Mucosa of gallbladder (tissue), 1 donor: ENCODE data around the gene COL6A1. TPM values are rescaled to one million over a fixed set of nuclear protein-coding genes. Genes with fewer than 3 reads are reported as not detected.
"Not testable (repeated sequence)": the region's sequence is repeated elsewhere in the genome, so short reads cannot be mapped to it uniquely, and the experiment has no call there.

Experiments
- DNase-seq: peaks from one replicate; pipeline ENCODE4 v3.0.0-alpha.2; 2020; ENCODE audit warnings: low spot score
- total RNA-seq: library from RNA; stranded (reverse); gene quantifications from one replicate; pipeline ENCODE4 v1.2.1, GENCODE V29; 2021
- donor health status: DM: no; HTN: no; CAD: no.

Gene COL6A1
- total RNA-seq, 1 donor from 2014 or later: 583 TPM

DNA sequence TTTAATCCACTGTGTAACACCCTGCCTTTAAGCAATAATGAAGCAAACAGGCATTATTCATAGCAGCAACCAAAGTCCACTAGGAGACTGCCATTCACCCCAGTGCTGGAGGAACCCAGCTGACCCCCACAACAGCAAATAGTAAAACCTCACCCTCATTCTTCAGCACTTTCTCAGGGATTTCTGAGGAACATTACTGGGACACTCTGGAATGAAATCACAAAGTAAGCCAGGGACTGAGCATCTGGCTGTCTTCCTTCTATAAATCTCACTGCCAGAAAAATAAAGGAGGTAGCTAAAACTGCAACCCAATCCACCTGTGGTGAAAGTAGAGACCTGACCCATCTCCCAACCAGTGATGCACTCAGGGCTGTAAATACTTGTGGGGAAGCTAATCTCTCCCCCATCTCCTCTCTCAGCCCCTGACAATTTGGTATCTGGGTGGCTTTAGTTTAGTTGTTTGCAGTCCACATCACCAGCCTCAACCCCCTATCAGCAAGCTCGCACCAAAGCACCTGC is 47.1 kb downstream of the COL6A1 start:
- DNase-seq: no peak

DNA sequence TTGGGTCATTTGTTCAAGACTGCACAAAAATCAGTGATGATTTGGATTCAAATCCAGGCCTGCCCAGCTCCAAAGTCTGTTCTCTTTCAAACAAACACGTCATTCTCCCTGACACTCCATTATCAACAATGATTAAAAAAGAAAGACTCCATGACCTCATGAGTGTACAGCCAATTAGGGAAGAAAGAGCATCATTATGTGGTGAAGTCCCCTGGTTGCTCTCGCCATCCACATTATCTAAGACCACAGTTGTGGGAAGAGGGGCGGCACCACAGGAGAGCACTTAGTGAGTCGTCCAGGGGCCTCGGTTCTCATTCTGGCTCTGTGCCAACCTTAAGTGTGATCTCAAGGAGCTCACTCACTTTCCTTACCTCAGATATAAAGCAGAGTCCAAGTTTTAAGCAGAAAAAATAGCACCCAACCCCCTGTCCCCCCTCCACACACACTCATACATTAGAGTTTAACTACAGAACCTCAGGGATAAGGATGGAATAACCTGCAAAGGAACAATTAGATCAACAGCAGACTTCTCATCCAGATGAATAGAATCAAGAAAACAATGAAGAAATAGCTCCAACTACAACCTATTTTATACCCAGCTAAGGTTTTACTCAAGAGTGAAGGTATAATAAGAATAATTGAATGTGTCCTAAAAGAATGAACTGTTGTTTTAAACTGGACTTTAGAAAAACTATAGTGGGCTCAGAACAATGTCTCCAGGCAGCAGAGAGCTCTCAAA is 47.8 kb downstream of the COL6A1 start:
- no peak for DNase-seq

DNA sequence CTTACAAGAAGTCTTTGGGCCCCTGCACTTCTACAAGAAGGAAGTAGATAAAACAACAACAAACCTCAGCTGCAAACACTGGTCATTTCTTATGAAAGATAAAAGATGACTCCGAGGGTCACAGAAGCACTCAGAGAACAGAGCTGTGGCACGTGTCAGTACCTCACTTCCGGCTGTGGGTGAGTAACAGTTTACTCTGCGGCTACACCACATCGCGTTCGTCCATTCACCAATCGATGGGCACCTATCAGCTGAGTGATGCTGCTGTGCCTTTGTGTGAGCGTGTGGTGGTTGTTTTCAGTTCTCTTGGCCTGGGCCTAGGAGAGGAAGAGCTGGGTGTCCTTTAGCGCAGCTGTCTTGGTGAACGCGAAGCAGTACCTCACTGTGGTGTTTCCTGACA is 49.9 kb downstream of the COL6A1 start:
- no peak for DNase-seq

DNA sequence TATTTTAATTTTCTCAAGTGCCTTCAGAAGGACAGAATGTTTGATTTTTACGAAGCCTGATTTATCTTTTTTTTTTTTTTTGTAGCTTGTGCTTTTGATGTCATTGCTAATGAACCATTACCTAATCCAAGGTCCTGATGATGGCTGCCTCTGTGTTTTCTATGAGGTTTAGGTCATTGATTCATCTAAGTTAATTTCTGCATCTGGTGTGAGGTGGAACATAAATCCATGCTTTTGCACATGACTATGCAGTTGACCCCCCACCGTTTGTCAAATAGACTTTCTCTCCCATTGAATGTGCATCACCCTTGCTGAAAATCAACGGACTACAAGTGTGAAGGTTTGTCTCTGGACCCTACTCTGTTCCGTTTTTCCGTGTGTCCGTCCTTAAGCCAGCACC is 50.5 kb downstream of the COL6A1 start:
- DNase-seq: no peak

DNA sequence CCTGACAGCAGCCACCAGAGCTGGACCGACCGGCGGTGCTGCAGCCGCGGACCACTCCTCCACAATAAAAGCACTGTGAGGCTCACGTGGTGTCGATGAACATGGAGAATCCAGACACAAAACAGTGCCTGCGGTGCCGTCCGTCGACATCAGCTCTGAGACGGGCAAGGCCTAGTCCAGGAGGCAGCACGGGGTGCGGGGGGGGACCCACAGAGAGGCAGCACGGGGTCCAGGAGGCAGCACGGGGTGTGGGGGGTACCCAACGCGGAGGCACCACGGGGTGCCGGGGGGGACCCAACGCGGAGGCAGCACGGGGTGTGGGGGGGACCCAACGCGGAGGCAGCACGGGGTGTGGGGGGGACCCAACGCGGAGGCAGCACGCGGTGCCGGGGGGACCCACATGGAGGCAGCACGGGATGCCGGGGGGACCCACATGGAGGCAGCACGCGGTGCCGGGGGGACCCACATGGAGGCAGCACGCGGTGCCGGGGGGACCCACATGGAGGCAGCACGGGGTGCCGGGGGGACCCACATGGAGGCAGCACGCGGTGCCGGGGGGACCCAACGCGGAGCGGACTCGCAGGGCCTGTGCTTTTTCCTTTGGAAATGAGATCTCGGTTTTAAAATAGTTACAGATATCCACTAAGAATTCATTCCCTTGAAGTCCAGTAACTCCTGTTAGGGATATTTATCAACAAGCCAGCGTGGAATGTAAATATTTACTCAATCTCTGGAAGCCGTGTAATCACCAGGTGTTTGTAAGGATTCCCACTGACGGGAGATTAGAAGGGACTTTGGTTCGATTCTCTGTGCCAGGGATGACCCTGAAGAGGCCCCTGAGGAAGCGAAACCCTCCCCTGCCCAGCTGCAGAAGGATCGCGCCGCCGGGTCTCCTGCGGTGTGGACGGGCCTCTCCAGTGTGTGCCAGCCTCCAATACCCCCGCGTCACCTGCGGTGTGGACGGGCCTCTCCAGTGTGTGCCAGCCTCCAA is 52.1 kb downstream of the COL6A1 start:
- no peak for DNase-seq

DNA sequence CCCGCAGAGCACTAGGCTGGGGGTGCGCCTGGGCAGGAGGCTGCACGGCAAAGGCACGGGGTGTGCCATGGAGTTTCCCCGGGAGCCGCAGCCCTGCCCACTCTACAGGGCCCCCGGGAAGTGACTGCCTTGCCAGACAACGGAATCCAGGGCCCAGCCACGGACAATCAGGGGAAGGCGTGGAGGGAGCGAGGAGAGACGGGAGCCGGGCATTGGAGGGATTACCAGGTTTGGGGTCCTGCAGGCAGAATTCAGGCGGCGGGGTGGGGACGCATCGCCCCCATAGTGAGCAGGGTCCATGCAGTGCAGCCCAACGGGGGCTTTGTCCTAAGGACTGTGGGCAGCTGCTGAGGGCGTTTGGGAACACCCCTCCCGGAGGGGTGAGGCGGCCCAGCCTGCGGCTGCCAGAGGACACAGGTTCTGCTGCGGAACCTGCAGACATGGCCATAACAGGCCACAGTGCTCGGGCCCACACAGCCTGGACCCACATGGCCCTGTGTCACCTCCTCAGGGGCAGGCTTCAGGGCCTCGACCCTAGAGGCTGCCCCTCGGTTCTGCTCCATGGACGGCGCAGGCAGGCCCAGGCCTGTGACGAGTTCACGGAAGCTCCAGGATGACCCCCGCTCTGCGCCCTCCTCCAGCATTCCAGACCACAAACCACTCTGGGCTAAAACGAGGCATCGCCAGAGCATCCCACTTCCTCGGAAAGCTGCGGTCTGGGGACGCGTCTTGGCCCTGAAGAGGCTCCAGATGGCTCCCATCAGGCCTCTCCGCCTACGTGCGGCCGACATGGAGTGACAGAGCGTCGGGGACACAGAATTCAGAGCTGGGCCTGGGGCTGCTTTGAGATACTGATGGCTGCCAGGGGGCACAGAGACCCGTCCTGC is 54.5 kb downstream of the COL6A1 start:
- peak; percentile 56 for DNase-seq

DNA sequence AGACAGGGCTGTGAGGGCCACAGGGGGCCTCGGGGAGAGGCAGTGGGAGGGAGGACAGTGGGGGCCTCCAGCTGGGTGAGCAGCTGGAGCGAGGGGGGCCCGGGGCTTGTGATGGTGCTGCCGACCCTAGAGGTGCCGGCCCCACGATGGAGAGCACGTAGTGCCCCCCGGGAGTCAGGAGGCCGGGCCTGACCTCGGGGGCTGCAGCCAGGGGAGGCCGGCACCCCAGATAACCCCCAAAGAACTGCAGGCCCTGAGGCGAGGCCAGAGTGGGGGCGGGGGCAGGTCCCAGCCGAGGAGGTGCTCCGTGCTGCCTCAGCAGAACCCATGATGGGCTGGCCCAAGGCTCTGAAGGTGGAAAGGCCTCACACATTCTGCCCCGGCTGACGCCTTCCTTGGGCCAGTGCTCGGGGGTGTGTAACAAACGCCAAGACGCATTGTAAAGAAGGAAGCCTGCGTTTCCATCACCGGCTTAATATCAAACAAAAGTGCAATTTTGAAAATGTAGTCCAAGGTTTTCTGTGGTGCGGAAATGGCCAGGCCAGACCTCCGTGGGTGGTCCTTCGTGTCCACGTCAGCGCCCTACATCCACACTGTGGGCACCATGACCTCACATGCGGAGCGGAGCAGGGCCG is 55.2 kb downstream of the COL6A1 start:
- DNase-seq: no peak

DNA sequence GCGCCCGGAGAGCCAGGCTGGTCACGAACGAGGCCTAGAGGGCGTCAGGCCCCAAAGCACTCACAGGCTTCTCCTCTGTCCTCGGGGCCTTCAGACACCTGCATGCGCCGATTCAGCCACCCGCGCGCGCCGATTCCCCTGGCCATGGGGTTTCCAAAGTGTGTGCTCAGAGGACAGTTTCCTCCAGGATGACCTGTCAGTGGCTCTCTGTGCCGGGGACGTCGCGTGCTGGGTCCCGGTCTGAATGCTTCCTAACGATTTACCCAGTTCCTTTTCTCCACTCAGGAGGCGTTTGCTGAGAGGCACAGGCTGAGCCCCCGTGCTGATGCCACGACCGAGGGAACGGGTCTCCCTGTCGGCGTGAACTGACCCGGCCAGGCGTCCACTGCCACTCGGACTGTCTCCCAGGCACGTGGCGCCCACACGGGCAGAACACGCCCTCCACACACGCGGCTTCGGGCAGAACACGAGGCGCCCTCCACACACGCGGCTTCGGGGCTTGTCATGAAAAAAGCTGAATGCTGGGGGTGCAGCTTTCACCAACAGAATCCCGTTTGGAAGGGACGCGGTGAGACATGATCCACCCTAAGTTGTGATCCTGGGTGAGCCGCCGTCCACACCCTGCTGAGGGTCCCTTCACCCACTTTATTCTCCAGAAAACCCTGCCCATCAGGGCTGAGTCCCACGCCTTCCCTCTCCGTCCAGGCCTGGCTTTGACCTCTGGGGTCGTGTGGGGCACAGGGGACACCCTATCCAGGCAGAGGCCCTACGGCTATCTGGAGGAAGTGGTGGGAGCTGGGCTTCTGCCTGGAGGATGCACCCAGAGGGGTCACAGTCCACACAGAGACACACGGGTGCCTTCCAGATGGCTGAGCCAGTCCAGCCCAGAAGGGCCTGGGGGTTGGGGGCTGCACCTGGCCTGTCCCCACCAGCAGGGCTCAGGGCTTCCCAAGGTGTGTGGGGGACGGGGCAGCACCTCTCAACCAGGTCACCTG is 56.1 kb downstream of the COL6A1 start:
- no peak for DNase-seq

DNA sequence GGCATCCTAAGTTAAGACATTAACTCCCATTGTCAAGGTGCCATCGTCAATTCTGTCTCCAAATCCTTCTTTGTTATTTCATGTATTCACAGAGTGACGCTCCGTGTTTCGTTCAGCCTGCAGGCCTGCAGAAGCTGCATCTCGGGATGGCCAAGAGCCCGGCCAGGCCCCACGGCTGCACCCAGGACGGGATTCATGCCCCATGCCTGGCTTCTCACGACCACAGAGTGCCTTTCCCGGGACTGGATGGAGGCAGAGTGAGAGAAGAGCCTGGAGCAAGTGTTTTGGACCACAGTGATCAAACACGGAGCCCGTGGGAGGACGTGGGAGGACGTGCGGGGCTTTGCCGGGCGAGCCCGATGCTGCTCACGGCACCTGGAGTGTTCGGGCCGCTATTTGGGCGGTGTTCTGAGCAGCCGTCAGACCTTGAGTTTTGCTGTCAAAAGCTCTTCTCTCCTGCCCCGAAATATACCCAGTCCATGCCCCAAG is 56.8 kb downstream of the COL6A1 start:
- DNase-seq: no peak

DNA sequence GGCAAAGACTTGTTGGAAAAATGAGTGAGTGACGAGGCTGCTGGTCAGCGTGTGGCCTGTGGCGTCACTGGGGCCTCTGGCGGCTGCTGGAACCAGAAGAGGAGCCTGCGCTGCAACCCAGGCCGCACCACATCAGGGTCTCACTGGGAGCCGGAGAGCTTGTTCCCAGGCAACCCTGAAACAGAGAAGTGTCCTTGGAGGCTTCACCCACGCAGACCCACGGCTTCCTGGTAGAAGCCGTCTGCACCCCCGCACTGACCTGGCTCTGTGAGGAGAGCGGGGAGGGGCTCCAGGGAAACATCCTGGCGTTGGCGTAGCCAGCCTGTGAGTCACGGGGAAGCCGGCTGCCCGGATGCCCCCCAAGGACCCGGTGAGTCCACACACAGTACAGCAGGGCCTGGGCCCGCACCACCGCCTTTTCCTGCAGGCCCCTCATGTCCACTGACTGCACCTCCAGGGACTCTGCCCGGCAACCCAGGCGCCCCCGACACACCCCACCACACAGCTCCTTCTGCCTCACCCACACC is 57.4 kb downstream of the COL6A1 start:
- DNase-seq: no peak

DNA sequence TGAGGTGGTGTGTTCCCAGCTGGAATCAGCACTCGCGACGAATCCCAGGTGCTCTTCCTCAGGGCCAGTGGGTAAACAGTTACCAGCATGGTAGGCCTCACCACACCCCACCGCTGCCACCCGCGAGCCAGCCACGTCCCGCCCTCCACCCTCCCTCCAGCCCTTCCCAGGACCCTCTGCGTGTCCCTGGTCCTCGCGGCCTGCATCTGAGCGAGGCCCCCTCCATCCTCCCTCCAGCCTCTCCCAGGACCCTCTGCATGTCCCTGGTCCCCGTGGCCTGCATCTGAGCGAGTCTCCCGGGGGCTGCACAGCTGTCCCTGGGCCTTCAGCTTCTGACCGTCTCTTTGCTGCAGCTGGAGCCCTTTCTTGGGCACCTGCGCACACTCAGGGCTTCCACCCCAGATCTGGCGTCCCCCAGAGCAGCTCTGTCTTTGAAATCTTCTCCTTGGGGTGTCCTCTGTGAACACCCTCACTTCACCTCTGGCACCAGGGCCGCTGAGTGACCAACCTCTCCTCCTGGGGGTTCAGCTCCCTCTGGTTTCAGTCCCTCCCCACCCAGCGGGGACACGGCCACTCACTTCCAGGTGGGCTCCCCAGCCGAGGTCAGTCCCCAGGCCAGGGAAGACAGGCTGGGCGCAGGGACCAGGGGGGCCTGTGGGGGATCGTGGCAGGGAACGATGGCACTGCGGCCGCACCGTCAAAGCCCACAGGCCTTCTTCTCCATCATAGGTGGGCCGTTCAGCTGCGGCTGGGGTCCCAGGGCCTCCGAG is 58.5 kb downstream of the COL6A1 start:
- DNase-seq: no peak

DNA sequence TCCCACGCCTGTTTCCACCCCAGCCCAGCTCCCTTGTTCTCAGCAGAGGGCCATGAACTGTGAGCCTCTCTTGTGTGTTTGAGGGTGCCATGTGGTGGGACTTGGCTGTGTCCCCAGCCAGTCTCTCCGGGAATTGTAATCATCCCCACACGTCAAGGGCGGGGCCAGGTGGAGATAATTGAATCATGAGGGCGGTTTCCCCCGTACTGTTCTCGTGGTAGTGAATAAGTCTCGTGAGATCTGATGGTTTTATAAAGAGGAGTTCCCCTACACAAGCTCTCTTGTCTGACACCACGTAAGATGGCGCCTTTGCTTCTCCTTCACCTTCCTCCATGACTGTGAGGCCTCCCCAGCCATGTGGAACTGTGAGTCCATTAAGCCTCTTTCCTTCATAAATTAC is 59.1 kb downstream of the COL6A1 start:
- no peak for DNase-seq

DNA sequence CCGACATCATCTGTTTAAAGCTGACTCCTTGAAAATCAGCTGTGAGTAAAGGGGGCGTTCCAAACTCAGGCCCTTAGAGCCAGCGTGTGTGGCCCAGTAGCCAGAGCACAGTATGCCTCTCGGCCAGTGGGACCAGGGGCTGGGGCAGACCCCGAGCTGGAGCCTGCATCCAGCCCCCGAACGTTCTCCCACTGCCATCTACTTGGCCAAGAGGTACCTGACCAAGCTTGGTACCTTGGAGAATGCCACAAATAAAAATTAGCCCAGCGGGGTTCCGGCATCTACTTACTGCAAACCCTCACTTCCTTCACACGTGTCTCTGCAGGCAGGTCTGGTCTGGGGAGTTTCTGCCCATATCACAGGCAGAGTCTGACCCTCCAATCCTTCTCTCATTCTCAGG is 59.6 kb downstream of the COL6A1 start:
- DNase-seq: no peak

DNA sequence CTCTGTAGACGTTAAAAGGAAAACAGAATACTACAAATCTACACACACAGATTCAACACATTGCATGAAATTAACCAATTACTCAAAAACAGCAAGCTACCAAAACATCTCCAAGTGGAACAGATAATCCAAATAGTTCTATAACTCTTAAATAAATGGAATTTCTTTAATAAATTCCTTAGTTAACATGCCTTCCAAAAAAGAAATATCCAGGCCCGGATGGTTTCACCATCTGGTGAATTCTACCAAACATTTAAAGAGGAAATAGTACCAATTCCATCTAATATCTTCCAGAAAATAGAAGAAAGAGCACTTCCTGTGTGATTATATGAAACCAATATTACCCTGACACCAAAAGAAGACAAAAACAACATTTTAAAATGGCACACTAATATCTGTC is 63.6 kb downstream of the COL6A1 start:
- no peak for DNase-seq

DNA sequence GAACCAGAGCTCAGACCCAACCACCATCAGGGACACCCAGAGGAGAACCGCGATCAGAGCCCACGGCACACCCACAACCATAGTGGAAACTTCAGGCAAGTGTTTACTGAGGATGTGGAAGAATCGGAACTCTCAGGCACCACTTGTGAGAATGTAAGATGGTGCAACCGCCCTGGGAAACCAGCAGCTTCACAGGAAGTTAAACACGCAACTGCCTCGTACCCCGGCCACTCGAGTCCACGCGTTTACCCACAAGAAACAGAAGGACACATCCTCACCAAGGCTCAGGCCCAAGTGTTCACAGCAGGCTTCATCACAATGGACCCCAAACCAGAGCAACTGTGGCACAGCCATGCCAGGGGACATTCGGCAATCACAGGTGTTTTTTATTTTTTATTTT is 64.9 kb downstream of the COL6A1 start:
- DNase-seq: no peak

DNA sequence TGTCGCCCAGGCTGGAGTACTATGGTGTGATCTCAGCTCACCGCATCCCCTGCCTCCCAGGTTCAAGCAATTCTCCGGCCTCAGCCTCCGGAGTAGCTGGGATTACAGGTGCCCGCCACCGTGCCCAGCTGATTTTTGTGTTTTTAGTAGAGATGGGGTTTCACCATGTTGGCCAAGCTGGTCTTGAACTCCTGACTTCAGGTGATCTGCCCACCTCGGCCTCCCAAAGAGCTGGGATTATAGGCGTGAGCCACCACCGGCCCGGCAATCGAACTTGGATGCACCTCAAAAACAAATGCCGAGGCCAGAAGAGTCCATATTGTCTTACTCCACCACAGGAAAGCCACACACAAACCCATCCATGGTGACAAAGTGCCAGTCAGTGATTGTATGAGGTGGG is 65.3 kb downstream of the COL6A1 start:
- DNase-seq: not testable (repeated sequence)

DNA sequence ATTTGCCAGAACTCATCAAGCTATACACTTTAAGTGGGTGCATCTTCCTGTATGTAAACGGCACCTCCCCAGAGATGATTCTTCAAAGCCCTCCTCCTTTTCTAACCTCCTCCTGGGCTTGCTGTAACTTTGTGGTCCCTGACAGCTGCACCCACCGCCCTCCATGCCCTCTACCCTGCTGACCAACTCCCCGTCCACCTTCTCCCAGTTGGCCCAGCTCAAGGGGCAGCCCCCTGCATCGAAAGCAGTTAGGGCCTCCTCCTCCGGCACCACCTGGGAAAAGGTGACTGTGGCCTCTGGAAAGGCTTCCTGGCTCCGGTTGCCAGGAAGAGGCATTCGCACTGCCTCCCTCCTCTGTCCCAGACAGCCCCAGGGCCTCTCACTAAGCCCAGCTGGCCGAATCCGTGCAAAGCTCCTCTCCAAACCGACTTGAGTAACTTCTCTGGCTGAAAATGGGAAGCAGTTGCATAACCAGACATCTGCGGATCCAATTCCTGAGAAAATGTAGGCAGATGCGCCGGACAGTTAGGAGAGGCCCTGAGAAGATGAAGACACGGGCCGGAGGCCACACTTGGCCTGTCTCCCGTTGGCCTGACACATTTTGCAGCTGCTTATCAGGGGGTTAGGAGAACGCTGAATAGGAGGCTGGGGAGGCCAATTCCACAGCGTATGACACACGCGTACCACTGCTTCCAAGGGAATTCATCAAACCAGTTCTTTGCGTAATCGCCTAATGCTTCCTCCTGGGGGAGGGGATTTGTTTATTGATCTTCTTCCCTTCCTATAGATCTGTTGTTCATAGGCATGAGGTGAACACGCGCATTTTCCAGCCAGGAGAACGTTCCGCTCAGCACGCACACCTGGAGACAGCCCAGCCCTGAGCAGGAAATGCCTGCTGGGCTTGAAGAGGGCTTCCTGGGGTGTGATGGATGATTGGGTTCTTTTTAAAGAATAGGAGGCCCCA is 67.6 kb downstream of the COL6A1 start:
- DNase-seq: peak; percentile 87
